Stimulated activated CD4-positive, alpha-beta T cell treated with anti-CD3 and anti-CD28 coated beads, Interleukin-4, amount 100 ng/mL, for 24 hours (primary cell): Measurements from ENCODE around the gene SPHK2.
"Not testable (repeated sequence)": the region's sequence is repeated elsewhere in the genome, so short reads cannot be mapped to it uniquely, and the experiment has no call there.

Source experiments
- DNase-seq: peaks from one replicate; pipeline ENCODE4 v3.0.0-alpha.2; 2020

Gene SPHK2

GRCh38 chr19:48637449-48637947, 18.2 kb downstream of the SPHK2 start:
- peak; percentile 99 for DNase-seq

GRCh38 chr19:48637948-48638830, 18.9 kb downstream of the SPHK2 start:
- DNase-seq: peak; percentile 84

DNA sequence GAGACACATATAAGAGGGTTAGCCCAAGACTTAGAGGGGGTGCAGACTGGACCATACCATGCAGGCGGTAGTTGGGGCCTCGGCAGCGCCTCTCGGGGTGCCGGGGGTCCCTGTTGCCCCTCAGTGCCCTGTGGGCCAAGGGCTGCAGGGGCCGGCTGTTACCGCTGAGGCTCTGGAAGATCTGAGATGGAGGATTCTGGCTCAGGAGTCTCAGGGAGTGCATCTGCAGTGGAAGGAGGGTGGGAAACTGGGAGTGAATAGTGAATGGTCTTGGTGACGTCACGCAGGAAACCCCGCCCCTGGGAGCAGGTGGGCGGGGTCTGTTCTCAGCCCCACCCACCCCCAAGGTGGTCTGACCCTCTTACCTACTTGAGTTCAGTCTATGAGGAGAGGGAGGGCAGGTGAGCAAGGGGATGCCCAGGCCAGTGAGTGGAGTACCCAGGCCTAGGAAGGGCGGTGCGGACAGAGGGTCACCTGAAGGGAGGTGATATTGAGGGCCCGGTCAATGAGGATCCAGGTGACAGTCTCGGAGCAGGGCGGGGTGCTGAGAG, 19.6 kb downstream of the SPHK2 start:
- DNase-seq: peak; percentile 17

DNA sequence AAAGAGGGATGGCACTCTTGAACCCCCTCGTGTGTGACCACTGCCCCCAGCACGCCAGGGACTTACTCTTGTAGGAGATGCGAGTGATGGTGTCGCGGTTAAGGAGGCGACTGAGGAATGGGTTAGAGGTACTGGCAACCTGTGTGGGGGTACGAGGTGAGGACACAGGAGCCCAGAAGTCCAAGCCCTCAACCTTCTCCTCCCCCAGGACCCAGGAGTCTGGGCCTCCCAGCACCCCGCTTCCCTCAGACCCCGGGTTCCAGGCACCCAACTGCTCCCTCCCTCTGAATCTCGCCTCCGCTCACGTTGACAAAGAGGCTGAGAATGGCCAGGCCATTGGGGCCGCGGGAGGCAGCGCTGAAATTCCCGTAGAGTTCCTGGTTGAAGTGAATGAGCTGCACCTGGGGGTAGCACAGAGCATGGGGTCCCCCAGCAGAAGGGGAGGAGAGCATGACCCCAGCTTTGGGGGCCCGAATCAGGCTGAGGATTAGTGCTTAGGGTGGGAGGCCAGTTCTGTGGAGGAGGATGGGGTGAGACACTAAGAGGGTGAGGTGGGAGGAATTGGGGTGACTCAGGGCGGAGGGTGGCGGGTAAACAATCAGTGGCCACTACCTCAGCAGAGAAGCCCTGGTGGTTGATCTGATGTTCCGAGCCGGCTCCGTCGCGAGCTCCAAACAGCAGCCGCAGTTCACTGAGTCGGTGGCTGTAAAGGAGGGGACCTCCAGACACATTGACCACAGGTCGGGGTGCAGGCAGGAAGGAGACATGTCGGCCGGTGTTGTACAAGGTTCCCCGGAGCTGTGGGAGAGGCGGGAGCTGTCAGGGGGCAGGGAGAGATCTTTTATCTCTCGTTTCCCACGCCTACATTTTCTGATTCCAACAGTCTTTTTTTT, 20.4 kb downstream of the SPHK2 start:
- DNase-seq: peak; percentile 6

DNA sequence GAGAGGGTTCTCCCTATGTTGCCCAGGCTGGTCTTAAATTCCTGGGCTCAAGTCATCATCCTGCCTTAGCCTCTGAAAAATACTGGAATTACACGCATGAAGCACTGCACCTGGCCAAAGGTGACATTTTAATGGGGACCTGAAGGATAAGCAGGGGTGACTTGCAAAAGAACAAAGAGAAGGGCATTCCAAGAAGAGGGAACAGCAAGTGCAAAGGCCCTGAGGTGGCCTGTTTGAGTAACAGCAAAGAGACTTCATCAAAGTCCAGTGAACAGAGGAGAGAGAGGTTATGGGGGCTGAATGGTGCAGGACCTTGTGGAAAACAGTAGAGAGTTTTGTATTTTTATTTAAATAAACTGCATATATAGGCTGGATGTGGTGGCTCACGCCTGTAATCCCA, 22.5 kb downstream of the SPHK2 start:
- no peak for DNase-seq

DNA sequence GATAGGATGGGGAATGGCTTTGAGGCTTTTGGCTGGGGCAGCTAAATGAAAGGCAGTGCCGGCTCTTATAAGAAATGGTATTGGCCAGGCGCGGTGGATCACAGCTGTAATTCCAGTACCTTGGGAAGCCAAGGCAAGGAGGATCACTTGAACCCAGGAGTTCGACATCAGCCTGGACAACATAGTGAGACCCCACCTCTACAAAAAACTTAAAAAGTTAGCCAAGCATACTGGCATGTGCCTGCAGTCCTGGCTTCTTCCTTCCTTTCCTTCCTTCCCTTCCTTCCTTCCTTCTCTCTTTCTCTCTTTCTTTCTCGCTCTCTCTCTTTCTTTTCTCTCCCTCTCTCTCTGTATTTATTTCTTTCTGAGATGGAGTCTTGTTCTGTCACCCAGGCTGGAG, 23.6 kb downstream of the SPHK2 start:
- DNase-seq: no peak

DNA sequence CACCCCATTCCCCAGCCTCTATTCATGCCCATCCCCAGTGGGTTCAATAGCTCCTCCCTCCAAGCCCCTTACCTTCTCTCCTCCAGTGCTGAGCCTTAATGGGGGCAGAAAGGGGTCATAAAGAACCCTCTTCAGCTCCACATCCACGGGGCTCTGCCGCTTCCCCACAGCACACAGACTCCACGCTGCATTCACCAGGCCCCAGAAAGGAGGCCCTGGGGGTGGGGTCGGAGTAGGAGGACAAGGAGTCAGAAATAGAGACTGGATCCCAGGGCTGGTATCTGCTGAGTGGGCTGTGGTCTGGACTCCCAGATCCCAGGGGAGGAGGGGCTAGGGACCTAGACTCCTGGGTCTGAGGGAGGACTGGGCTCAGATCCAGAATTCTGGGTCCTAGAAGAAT, 25.0 kb downstream of the SPHK2 start:
- DNase-seq: no peak

DNA sequence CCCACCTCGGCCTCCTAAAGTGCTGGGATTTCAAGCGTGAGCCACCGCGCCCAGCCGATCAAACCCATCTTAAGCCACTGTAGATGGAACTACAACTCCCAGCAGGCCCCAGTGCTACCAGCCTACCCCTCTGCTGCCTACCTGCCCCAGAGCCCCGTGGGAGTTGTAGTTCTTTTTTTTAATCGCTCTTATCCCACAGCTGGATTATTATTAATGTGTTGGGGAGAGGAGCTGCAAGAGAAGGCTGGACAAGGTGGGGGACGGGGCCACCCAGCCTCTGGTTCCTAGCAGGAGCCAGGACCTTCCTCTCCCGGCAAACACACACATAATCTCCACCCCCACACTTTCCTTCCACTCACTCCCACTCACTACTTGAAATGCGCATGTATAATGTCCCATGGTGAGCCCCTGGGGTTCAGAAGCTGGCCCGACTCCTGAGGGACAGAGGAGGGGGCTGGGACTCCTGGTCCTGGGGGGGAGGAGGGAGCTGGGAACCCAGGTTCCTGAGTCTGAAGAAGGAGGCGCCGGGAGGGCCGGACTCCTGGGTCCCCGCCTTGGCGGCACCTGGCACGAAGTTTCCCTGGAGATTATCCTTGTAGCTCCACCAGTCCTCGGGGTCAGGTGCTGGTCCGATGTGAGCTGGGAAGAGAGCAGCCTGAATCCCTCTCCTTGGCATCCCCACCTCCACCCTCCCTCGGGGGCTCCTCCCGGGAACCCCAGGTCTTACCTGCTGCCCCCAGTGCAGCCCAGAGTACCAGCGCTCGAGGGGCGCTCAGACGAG, 25.7 kb downstream of the SPHK2 start:
- peak; percentile 82 for DNase-seq

GRCh38 chr19:48645620-48646000, 26.3 kb downstream of the SPHK2 start:
- no peak for DNase-seq

- DNase-seq: peak; percentile 90
Measured at GRCh38 chr19:48646001-48646721, 26.9 kb downstream of the SPHK2 start, which contains the start of gene CA11. Gene CA11, minus strand, starts transcription at chr19:48646187. Its CDS starts 555 bp downstream, at chr19:48645632.

- DNase-seq: no peak
Measured at GRCh38 chr19:48646722-48647216, 27.5 kb downstream of the SPHK2 start.

DNA sequence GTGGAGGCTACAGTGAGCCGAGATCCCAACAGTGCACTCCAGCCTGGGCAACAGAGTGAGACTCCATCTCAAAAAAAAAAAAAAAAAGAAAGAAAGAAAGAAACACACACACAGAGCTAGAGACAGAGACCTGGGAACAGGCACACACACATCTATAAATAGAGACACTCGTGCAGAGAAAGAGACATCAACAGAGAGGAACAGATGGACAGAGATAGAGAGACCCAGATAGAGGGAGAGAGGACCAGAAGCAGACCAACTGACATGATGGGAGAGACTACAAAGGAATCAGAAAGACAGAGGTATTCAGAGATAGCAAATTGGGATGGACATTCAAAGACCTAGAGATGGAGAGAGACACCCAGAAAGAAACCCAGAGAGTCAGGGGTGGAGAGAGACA, 28.8 kb downstream of the SPHK2 start:
- no peak for DNase-seq

GRCh38 chr19:48650974-48651682, 31.8 kb downstream of the SPHK2 start:
- no peak for DNase-seq

DNA sequence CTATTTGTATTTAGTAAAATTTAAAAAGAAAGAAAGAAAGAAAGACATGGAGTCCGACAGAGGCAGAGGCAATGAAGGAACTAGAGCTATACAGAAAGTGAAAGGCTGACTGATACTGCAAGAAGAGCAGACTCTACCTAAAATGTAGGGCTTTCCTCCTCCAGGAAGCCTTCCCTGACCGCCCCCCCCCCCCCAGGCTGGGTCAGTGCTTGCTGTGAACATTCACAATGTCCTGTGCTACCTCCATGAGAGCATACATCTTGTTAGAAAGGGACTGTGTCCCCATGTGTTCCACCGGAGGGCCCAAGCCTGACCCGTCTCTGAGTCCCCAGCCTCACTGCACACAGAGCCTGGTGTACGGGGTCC, 32.4 kb downstream of the SPHK2 start:
- no peak for DNase-seq

DNA sequence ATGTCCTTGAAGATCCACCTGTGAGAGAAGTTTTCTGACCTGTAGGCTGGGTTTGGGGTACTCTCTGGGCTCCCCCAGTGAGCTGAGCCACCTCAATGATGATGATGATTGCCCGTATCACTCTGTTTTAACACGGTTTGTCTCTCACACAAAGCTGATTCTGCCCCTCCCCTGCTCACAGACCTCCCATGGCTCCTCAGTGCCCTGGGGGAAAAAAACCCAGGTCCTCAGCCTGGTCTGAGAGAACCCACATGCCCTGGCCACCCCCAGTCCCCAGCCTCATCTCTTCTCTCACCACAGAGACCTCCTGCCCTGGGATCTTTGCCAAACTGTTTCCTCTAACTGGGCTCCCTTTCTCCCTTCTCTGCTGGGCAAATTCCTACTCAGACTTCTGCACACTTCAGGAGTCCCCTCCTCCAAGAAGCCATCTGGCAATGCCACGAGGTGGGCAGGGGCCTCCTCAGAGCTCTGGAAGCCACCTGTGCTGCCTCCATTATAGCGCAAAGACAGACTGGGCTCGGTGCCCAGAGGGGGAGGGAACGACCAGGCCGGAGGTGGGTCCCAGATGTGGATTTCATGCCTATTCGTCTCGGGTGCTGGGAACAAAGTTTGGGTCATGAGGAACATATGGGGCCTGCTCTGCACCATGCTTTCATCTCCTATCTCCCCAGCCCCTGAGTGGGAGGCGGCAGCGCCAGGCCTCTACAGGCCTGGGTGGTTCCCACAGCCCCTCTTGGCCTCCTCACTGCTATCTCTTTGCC, 35.2 kb downstream of the SPHK2 start:
- no peak for DNase-seq

DNA sequence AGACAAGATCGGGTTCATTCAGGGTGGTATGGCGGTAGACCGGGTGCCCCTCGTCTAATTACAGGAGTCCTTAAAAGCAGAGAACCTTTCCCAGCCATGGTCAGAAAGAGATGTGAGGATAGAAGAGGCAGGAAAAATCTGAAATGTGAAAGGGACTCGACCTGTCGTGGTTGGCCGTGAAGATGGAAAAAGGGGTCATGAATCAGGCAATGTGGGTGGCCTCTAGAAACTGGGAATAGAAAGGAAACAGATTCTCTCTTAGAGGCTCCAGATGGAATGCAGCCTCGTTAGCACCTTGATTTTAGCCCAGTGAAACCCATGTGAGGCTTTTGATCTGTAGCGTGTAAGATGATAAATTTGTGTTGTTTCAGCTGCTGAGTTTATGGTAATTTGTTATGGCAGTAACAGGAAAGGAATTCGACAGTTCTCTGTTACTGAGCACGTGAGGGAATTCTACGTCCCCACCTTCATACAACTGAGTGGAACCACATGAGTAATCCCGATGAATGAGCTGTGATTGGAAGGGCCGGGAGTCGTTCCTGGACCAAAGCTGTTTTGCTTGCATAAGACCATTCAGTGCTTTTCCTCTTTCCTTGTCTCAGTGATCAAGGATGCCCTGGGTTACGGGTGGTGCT, 37.7 kb downstream of the SPHK2 start:
- DNase-seq: no peak

DNA sequence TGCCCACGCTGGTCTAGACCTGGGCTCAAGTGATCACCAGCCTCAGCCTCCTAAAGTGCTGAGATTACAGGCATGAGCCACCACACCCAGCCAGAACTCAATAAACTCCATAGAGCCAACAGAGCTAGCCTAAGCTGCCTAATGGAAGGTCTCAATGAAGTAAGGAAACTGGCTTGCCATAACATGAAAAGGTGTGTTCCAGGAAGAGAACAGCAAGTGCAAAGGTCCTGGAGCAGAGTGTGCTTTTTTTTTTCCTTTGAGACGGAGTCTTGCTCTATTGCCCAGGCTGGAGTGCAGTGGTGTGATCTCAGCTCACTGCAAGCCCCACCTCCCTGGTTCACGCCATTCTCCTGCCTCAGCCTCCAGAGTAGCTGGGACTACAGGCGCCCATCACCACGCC, 38.5 kb downstream of the SPHK2 start:
- DNase-seq: not testable (repeated sequence)

GRCh38 chr19:48658483-48658882, 39.2 kb downstream of the SPHK2 start:
- no peak for DNase-seq

DNA sequence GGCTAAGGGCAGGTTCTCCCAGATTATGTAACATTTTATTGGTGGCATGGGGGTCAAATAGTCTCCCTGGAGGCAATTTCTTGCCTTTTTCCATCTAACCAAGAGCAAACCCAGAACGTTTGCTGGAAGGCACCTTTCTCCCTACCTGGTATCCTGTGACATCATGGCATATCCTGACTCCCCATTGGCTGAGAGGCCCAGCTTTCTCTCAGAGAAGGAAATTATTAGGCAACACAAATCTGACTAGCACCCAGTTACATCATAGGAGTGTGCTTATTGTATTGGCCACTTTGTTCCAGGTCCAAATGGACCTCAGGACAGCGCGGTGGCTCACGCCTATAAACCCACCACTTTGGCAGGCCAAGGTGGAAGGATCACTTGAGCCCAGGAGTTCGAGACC, 40.5 kb downstream of the SPHK2 start:
- DNase-seq: no peak
